HL-60 (cell line): Measurements from ENCODE around the gene H19.

Experiments
- DNase-seq, 2 experiments: peaks; one replicate each; pipeline ENCODE4 v3.0.0-alpha.2; 2010 to 2020; ENCODE audit warnings: low read depth in 1 of 2, low spot score in 1 of 2
- H3K27ac ChIP-seq: fragments of 250-450 bp; sonication (Bioruptor Pico); replicated peaks from 2 replicates; pipeline ENCODE4 v1.5.1; 2020; ENCODE audit warnings: mild to moderate bottlenecking, moderate library complexity
- H3K27me3 ChIP-seq: fragments of 250-450 bp; sonication (Bioruptor Pico); 2 replicates; pipeline ENCODE4 v1.5.1; 2021; ENCODE audit warnings: mild to moderate bottlenecking, moderate library complexity; ENCODE audit not compliant: insufficient read depth, poor library complexity, severe bottlenecking
- H3K4me3 ChIP-seq: replicated peaks from 2 replicates; pipeline ENCODE4 v1.5.1; 2011; ENCODE audit warnings: mild to moderate bottlenecking, control low read depth, low read length; ENCODE audit not compliant: insufficient read depth
- CTCF ChIP-seq: IDR thresholded peaks from one replicate; pipeline ENCODE4 v1.5.1; 2011; ENCODE audit warnings: low read length, control low read depth, inconsistent platforms; ENCODE audit not compliant: insufficient read depth
- GABPA ChIP-seq: IDR thresholded peaks from 2 replicates; pipeline ENCODE4 v1.6.1; 2012; ENCODE audit warnings: low read depth
- POLR2AphosphoS5 ChIP-seq: IDR thresholded peaks from 2 replicates; pipeline ENCODE4 v1.6.1; 2012; ENCODE audit warnings: low read depth
- REST ChIP-seq: IDR thresholded peaks from 2 replicates; pipeline ENCODE4 v1.6.1; 2012; ENCODE audit warnings: low read depth; ENCODE audit not compliant: insufficient replicate concordance
- SPI1 ChIP-seq: IDR thresholded peaks from 2 replicates; pipeline ENCODE4 v1.6.1; 2012; ENCODE audit warnings: low read depth, mild to moderate bottlenecking, borderline replicate concordance

Gene H19

GRCh38 chr11:1964955-1965354 is 32.7 kb downstream of the H19 start:
- no peak for DNase-seq
- Histone ChIP-seq H3K27ac (no peak overlapping the region), H3K4me3 (no peak overlapping the region), H3K27me3 (no peaks in the 10 kb centered on the region)
- TF ChIP-seq GABPA (no peak), REST (no peak), SPI1 (no peak), POLR2AphosphoS5 (no peak), CTCF (no peak)

- DNase-seq: no peak
- H3K4me3 ChIP-seq: no peak overlapping the region
- H3K27ac ChIP-seq: no peak overlapping the region
- TF ChIP-seq POLR2AphosphoS5 (no peak), CTCF (no peak), SPI1 (no peak), GABPA (no peak), REST (no peak)
- H3K27me3 ChIP-seq: no peaks in the 10 kb centered on the region
These were observed 33.3 kb downstream of the H19 start for GRCh38 chr11:1964348-1964747.

- DNase-seq: no peak
- no peak overlapping the region for H3K27ac ChIP-seq
- no peak for TF ChIP-seq SPI1
- TF ChIP-seq POLR2AphosphoS5: no peak
- TF ChIP-seq REST: no peak
- TF ChIP-seq CTCF: no peak
- TF ChIP-seq GABPA: no peak
- no peaks in the 10 kb centered on the region for H3K27me3 ChIP-seq
- no peak overlapping the region for H3K4me3 ChIP-seq
These were observed 33.8 kb downstream of the H19 start for GRCh38 chr11:1963864-1964263.
